GM23248 (cell line): ENCODE data around the gene CDC45.

ENCODE experiments used
- EZH2 ChIP-seq: fragments of 200-600 bp; sonication (generic); IDR thresholded peaks from 2 replicates; pipeline ENCODE4 v1.6.1; 2018; ENCODE audit warnings: antibody characterized with exemption, mild to moderate bottlenecking; ENCODE audit not compliant: insufficient read depth, poor library complexity, severe bottlenecking
- EZH2phosphoT487 ChIP-seq: fragments of 200-600 bp; sonication (generic); IDR thresholded peaks from 2 replicates; pipeline ENCODE4 v1.6.1; 2018; ENCODE audit warnings: antibody characterized with exemption, moderate library complexity, mild to moderate bottlenecking, low read depth; ENCODE audit not compliant: insufficient read depth

GRCh38 chr22:19430890-19431541 lies 48.7 kb upstream of the CDC45 start:
- TF ChIP-seq EZH2phosphoT487 (no peak), EZH2 (no peak)
